Measurements from ENCODE around the gene METTL5.
"Not testable (repeated sequence)": the region's sequence is repeated elsewhere in the genome, so short reads cannot be mapped to it uniquely, and the experiment has no call there.

The METTL5 gene

GRCh38 chr2:169824373-169825333 is at the start of gene METTL5:
Gene METTL5, minus strand, starts transcription at chr2:169824905. Its CDS starts 308 bp downstream, at chr2:169824597.
- peak; percentile 92 for DNase-seq (ENCODE audit: low spot score)

DNA sequence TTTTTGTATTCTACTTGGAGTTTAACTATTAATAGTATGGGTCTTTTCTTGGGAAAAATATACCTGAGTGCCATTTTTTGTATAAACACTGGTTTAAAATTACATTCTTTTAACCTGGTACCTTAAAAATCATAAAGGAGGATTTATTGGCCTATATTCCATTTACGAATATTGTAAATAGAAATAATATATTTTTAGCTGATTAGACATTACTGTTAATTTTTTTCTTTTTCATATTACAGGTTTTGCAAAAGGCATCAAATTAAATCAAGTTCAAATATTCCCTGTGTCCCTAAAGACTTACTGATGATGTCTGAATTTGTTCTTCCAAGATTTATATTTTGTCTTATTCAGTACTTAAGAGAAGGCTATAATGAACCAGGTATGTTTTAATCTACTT is 47.3 kb upstream of the METTL5 start:
- no peak for DNase-seq (ENCODE audit: low spot score)

GRCh38 chr2:169871369-169871768 is 46.7 kb upstream of the METTL5 start:
- DNase-seq (ENCODE audit: low spot score), result not testable (repeated sequence)

DNA sequence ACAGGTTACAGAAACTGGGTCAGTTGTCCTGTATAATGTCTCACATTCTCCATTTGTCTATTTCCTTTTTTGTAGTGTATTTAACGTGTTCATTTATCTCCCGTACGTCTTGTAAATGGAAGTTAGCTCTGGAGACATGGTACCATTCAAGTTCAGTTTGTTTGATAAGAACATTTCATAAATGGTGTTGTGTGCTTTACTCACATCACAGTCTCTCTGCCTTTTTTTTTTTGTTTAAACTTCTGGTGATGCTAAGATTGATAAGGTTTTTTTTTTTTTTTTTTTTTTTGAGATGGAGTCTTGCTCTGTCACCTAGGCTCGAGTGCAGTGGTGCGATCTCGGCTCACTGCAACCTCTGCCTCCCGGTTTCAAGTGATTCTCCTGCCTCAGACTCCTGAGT is 44.2 kb upstream of the METTL5 start:
- DNase-seq (ENCODE audit: low spot score), result no peak

DNA sequence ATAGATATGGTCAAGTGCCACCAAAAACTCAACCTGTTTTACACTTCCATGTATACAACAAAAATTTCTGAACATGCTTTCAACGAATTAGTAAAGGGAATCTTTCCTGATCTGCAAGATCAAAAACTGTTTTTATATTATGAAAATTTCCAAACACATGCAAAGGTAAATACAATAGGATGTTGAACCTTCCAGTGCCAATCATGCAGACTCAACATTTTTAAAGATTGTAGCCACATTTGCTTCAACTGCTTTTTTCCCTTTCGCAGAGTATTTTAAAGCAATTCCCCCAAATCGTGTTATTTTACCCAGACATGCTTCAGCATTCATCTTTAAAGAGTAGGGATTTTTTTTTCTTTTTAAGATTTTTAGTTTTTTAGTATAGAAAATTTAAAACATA is 42.9 kb upstream of the METTL5 start:
- DNase-seq (ENCODE audit: low spot score), result no peak

DNA sequence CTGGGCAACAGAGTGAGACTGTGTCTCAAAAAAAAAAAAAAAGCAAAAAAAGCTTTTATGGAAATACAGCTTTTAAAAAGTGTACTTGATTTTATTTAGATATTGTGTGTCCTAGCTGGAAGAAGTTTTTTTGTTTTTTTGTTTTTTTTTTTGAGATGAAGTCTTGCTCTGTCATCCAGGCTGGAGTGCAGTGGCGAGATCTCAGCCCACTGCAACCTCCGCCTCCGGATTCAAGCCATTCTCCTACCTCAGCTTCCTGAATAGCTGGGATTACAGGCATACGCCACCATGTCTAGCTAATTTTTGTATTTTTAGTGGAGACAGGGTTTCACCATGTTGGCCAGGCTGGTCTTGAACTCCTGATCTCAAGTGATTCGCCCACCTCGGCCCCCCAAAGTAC is 41.5 kb upstream of the METTL5 start:
- DNase-seq (ENCODE audit: low spot score), result not testable (repeated sequence)

DNA sequence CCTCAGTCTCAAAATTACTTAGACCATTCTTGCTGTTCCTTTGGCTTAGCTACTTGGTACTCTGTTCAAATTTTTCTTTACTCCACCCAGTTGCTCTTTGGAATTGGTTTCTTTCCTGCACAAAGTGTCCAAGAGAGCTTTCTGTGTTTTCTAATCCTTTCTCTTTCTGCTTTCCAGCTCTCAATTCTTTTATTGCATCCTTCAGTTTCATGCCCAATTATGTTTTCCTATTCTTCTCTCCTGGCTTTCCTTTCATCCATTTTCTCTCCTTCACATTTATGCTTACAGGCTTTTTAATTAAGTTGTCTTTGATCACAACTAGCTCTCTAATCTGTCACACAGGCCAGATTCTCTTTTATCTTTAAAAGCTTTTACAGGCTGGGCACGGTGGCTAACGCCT is 40.8 kb upstream of the METTL5 start:
- no peak for DNase-seq (ENCODE audit: low spot score)

DNA sequence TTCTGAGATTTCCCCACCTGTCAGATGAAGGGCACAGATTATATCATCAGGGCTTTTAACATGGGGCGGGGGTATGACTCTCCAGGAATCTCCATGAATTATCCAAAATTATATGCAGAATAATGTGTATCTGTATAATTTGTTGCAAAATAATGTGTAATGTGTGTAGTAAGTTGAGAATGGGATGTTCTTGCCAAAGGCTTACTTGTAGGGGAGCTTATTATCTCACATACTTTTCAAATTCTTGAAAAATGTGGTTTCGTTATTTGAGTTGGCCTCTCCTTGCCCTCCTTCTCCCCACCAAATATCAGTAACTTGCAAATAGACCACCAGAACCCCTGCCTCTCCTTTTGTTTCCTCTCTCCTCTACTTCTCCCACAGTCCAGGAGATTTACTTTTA is 38.1 kb upstream of the METTL5 start:
- no peak for DNase-seq (ENCODE audit: low spot score)

GRCh38 chr2:169860149-169860548 is 35.4 kb upstream of the METTL5 start:
- no peak for DNase-seq (ENCODE audit: low spot score)

- no peak for DNase-seq (ENCODE audit: low spot score)
These were observed 34.7 kb upstream of the METTL5 start for GRCh38 chr2:169859423-169859822.

- not testable (repeated sequence) for DNase-seq (ENCODE audit: low spot score)
These were observed 30.9 kb upstream of the METTL5 start for GRCh38 chr2:169855281-169856258.

DNA sequence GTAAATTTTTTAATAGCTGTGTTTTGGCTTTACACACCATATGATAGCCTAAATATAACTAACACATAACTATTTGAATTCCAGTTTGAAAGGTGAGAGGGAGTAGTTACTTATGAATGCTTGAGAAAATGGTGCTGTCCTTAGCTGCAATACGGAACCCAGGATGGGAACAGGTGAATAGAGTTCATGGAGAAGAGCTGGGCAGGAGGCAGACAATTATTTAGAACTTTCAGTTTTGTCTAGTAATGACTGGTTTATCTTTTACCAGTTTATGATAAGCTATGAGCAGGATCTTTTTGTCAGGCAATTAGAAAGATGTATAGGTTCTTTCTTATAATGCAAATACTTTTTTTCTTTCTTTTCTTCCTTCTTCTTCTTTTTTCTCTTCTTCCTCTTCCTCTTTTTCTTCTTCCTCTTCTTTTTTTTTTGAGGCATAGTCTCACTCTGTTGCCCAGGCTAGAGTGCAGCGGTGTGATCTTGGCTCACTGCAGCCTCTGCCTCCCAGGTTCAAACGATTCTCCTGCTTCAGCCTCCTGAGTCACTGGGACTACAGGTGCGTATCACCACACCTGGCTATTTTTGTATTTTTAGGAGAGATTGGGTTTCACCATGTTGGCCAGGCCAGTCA is 28.4 kb upstream of the METTL5 start:
- DNase-seq (ENCODE audit: low spot score), result no peak

DNA sequence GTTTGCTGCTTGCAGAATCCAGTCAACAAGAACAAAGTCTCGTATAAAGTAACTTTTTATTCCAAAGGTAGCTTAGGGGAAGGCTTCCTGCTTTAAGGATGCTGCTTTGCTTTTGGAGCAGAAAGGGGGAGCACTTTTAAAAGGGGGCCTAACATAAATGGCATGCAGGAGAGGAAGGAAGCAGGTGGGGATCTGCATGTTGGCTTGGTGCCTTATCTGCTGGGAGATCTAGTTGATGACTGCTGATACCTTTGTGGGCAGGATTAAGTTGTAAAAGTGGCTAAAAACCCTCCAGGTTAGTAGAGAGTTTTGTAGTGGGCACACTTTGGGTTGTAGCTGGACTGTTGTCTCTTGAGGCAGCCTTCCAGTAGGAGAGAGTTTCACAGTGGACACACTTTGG is 25.0 kb upstream of the METTL5 start:
- DNase-seq (ENCODE audit: low spot score), result no peak

GRCh38 chr2:169848959-169849693 is 24.4 kb upstream of the METTL5 start:
- not testable (repeated sequence) for DNase-seq (ENCODE audit: low spot score)

- no peak for DNase-seq (ENCODE audit: low spot score)
These were observed 20.3 kb upstream of the METTL5 start for GRCh38 chr2:169845016-169845415.

- not testable (repeated sequence) for DNase-seq (ENCODE audit: low spot score)
These were observed 16.9 kb upstream of the METTL5 start for GRCh38 chr2:169841625-169842024.

DNA sequence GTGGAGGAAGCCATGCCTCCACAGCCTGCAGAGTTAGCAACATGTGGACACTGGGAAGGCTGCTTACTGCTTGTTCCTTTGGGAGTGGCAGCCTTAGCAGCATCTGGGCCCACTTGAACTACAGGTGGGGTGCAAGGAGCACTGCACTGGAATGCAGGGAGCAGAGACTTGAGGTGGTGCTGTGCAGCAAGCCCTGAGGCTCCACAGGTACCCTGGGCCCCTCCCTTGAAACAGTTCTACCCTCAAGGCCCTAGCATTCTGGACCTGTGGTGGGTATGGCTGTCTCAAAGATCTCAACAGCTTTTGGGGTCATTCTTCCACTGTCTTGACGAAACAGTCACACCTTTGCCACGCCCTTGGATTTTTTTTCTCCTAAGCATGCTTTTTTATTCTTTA is 16.0 kb upstream of the METTL5 start:
- DNase-seq (ENCODE audit: low spot score), result no peak

DNA sequence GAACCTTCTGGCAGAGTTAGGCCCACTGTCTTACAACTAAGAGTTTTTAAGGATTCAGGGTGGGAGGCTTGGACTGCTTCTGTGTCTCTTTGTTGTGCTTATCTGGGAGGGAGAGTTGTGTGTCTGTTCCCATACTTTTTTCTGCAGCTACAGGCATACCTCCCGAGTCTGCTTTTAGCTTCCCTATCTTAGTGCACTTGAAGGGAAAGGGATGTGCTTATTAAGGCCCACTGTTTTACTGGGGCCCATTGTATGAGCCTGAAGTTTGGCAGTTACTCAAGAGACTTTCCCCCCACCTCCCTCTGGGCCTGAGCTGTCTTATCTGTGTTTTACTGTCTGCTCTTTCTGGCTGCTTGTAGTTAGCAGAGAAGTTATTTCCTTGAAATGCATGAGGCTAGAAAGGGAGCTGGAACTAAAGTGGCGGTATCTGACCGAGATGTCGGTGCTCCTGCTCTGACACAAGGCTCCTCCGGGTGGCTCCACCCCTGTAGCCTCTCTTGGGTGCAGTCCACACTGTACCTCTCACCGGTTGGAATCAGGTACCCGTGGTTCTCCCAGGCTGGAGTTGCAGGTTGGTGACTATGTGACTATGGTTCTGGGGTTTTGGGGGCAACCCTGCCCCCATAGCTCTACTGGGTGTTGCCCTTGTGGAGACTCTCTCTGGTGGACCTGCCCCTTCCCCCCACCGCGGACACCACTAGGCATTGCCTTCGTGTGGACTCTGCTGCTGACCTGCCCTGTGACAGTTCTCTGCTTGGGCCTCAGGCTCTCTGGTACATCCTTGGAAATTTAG is 15.4 kb upstream of the METTL5 start:
- DNase-seq (ENCODE audit: low spot score), result no peak

GRCh38 chr2:169838743-169839489 is 14.2 kb upstream of the METTL5 start:
- no peak for DNase-seq (ENCODE audit: low spot score)

- no peak for DNase-seq (ENCODE audit: low spot score)
These were observed 9.7 kb upstream of the METTL5 start for GRCh38 chr2:169834401-169834800.
